H1 (cell line): ENCODE measurements around the gene TAF1D. TPM values are rescaled to one million over a fixed set of nuclear protein-coding genes. Genes with fewer than 3 reads are reported as not detected.
A peak's percentile ranks its signal among the peaks of the same experiment; 100 is the strongest.

Source experiments
- CTCF ChIA-PET: fragments of 300-600 bp; sonication (Branson Sonifier 250); formaldehyde crosslinking; loops from one replicate; lab custom pipeline; 2021; ENCODE audit not compliant: partially characterized antibody; lab: Charles Lee
- POLR2A ChIA-PET: fragments of 300-600 bp; sonication (Branson Sonifier 250); formaldehyde crosslinking; loops from one replicate; lab custom pipeline; 2021; ENCODE audit warnings: inconsistent platforms; ENCODE audit not compliant: partially characterized antibody; lab: Charles Lee
- DNase-seq, 2 experiments: peaks; one replicate each; pipeline versions ENCODE4 v3.0.0 to v3.0.0-alpha.2; 2010 to 2022; ENCODE audit warnings: low spot score in 2 of 2, low read depth in 1 of 2, mixed read lengths in 1 of 2
- FAIRE-seq: peaks from 2 replicates; lab custom pipeline; 2011; peaks lifted over from hg19 to GRCh38; lab: Jason Lieb, UNC
- H2AFZ ChIP-seq: 2 replicates; pipeline ENCODE4 v1.8.1; 2012; ENCODE audit warnings: low read length, inconsistent platforms
- H2AK5ac ChIP-seq: 2 replicates; pipeline ENCODE4 v1.6.1; 2013; ENCODE audit warnings: low read depth, low read length
- H2BK120ac ChIP-seq: replicated peaks from 2 replicates; pipeline ENCODE3; 2013; ENCODE audit warnings: low read depth, low read length, inconsistent platforms
- H2BK12ac ChIP-seq: 2 replicates; pipeline ENCODE4 v1.6.1; 2013; ENCODE audit warnings: low read depth, low read length
- H2BK15ac ChIP-seq: 2 replicates; pipeline ENCODE4 v1.6.1; 2013; ENCODE audit warnings: low read length
- H2BK20ac ChIP-seq: 2 replicates; pipeline ENCODE4 v1.6.1; 2013; ENCODE audit warnings: low read length
- H2BK5ac ChIP-seq: 2 replicates; pipeline ENCODE4 v1.6.1; 2013; ENCODE audit warnings: low read depth, low read length
- H3K14ac ChIP-seq: 2 replicates; pipeline ENCODE4 v1.6.1; 2013; ENCODE audit warnings: inconsistent platforms; ENCODE audit not compliant: insufficient read length
- H3K18ac ChIP-seq: 2 replicates; pipeline ENCODE4 v1.6.1; 2013; ENCODE audit warnings: low read length; ENCODE audit errors: extremely low read depth
- H3K23ac ChIP-seq: 2 replicates; pipeline ENCODE4 v1.6.1; 2013; ENCODE audit warnings: inconsistent platforms; ENCODE audit not compliant: insufficient read length
- H3K23me2 ChIP-seq: 2 replicates; pipeline ENCODE4 v1.6.1; 2013; ENCODE audit warnings: low read depth, low read length
- H3K27ac ChIP-seq: 2 replicates; pipeline ENCODE4 v1.6.1; 2011; ENCODE audit warnings: low read depth, low read length, inconsistent platforms
- H3K27me3 ChIP-seq, 4 experiments: replicated peaks in 1 of 4; 1 replicate in 1 of 4; 2 replicates in 3 of 4; pipeline versions ENCODE4 v1.6.1 to v1.8.1; 2011 to 2013; ENCODE audit warnings: low read length in 3 of 4, mild to moderate bottlenecking in 3 of 4, inconsistent platforms in 2 of 4, mixed read lengths in 2 of 4, moderate library complexity in 1 of 4; ENCODE audit not compliant: control insufficient read depth in 3 of 4, insufficient read depth in 3 of 4; ENCODE audit errors: extremely low read depth in 1 of 4
- H3K36me3 ChIP-seq, 4 experiments: 2 replicates each; pipeline versions ENCODE4 v1.6.1 to v1.8.1; 2011 to 2013; ENCODE audit warnings: mild to moderate bottlenecking in 4 of 4, low read length in 3 of 4, moderate library complexity in 2 of 4, control low read depth in 1 of 4, inconsistent platforms in 1 of 4; ENCODE audit not compliant: insufficient read depth in 4 of 4, control insufficient read depth in 2 of 4
- H3K4ac ChIP-seq: replicated peaks from 2 replicates; pipeline ENCODE3; 2013; ENCODE audit warnings: low read length, low read depth, mixed read lengths, inconsistent platforms; ENCODE audit not compliant: insufficient read length
- H3K4me1 ChIP-seq, 4 experiments: replicated peaks in 1 of 4; 1 replicate in 1 of 4; 2 replicates in 3 of 4; pipeline versions ENCODE4 v1.6.1 to v1.8.1; 2011 to 2013; ENCODE audit warnings: low read length in 3 of 4, inconsistent platforms in 2 of 4, mixed read lengths in 1 of 4; ENCODE audit not compliant: insufficient read depth in 4 of 4, control insufficient read depth in 3 of 4
- H3K4me2 ChIP-seq, 2 experiments: 2 replicates each; pipeline versions ENCODE4 v1.6.1 to v1.8.1; 2011 to 2013; ENCODE audit warnings: low read depth in 2 of 2, low read length in 2 of 2, control low read depth in 1 of 2, inconsistent platforms in 1 of 2, mild to moderate bottlenecking in 1 of 2; ENCODE audit not compliant: insufficient read depth in 1 of 2
- H3K4me3 ChIP-seq, 4 experiments: fragments of 200-600, 300-600 bp in 1 of 4; sonication (generic), shearing (Covaris generic), sonication (Bioruptor Twin) in 1 of 4; 2 replicates each; pipeline versions ENCODE4 v1.5.1 to v1.8.1; 2011 to 2016; ENCODE audit warnings: low read length in 4 of 4, low read depth in 3 of 4, control low read depth in 2 of 4, inconsistent platforms in 2 of 4, mild to moderate bottlenecking in 2 of 4, mixed read lengths in 1 of 4, moderate library complexity in 1 of 4; ENCODE audit not compliant: insufficient read depth in 2 of 4; ENCODE audit errors: extremely low read depth in 1 of 4
- H3K56ac ChIP-seq: replicated peaks from 2 replicates; pipeline ENCODE3; 2013; ENCODE audit warnings: low read depth, mild to moderate bottlenecking, mixed read lengths, low read length, inconsistent platforms; ENCODE audit not compliant: insufficient read length
- H3K79me1 ChIP-seq: 2 replicates; pipeline ENCODE4 v1.6.1; 2013; ENCODE audit warnings: low read depth, low read length, control low read depth
- H3K79me2 ChIP-seq, 2 experiments: 2 replicates each; pipeline versions ENCODE4 v1.6.1 to v1.8.1; 2012 to 2013; ENCODE audit warnings: low read length in 2 of 2, mild to moderate bottlenecking in 2 of 2, inconsistent platforms in 1 of 2; ENCODE audit not compliant: insufficient read depth in 2 of 2, control insufficient read depth in 1 of 2
- H3K9ac ChIP-seq, 4 experiments: replicated peaks in 1 of 4; 1 replicate in 1 of 4; 2 replicates in 3 of 4; pipeline versions ENCODE4 v1.6.1 to v1.8.1; 2011 to 2013; ENCODE audit warnings: low read depth in 3 of 4, low read length in 3 of 4, control low read depth in 2 of 4, mild to moderate bottlenecking in 2 of 4, moderate library complexity in 2 of 4, inconsistent platforms in 1 of 4; ENCODE audit errors: extremely low read depth in 1 of 4
- H3K9me3 ChIP-seq, 2 experiments: 2 replicates each; pipeline versions ENCODE4 v1.6.1 to v1.8.1; 2012 to 2013; ENCODE audit warnings: mild to moderate bottlenecking in 2 of 2, moderate library complexity in 2 of 2, control low read depth in 1 of 2, inconsistent platforms in 1 of 2, low read depth in 1 of 2, low read length in 1 of 2, mixed read lengths in 1 of 2; ENCODE audit not compliant: insufficient read depth in 2 of 2
- H4K20me1 ChIP-seq, 2 experiments: replicated peaks in 1 of 2; 2 replicates each; pipeline versions ENCODE3 to v1.8.1; 2011 to 2013; ENCODE audit warnings: inconsistent platforms in 2 of 2, low read length in 2 of 2, mild to moderate bottlenecking in 1 of 2; ENCODE audit not compliant: insufficient read depth in 2 of 2, control insufficient read depth in 1 of 2
- H4K5ac ChIP-seq: 2 replicates; pipeline ENCODE4 v1.6.1; 2013; ENCODE audit warnings: low read length, low read depth, mixed read lengths, inconsistent platforms; ENCODE audit not compliant: insufficient read length
- H4K8ac ChIP-seq: 2 replicates; pipeline ENCODE4 v1.8.0; 2013; ENCODE audit warnings: mild to moderate bottlenecking, moderate library complexity, low read length, inconsistent platforms; ENCODE audit not compliant: insufficient read depth; ENCODE audit errors: extremely low read depth
- H4K91ac ChIP-seq: replicated peaks from 2 replicates; pipeline ENCODE3; 2013; ENCODE audit warnings: low read length, mixed read lengths, inconsistent platforms; ENCODE audit not compliant: insufficient read length
- ATF2 ChIP-seq: IDR thresholded peaks from 2 replicates; pipeline ENCODE4 v1.6.1; 2012; ENCODE audit warnings: low read length, inconsistent platforms
- BCL11A ChIP-seq, 2 experiments: IDR thresholded peaks; one replicate each; pipeline ENCODE4 v1.6.1; 2011; ENCODE audit warnings: low read depth in 2 of 2, low read length in 2 of 2, mild to moderate bottlenecking in 2 of 2
- CREB1 ChIP-seq: IDR thresholded peaks from 2 replicates; pipeline ENCODE4 v1.6.1; 2012; ENCODE audit warnings: inconsistent platforms
- EP300 ChIP-seq, 2 experiments: IDR thresholded peaks; 1 replicate in 1 of 2; 2 replicates in 1 of 2; pipeline ENCODE4 v1.6.1; 2011 to 2012; ENCODE audit warnings: low read depth in 2 of 2, low read length in 2 of 2, mild to moderate bottlenecking in 2 of 2, borderline replicate concordance in 1 of 2, inconsistent platforms in 1 of 2, moderate library complexity in 1 of 2
- KDM1A ChIP-seq: fragments of 200-600, 300-600 bp; sonication (generic); IDR thresholded peaks from 2 replicates; pipeline ENCODE4 v1.7.1; 2016; ENCODE audit warnings: mild to moderate bottlenecking, low read length, borderline replicate concordance
- KDM4A ChIP-seq: IDR thresholded peaks from one replicate; pipeline ENCODE4 v1.7.1; 2012; ENCODE audit warnings: low read depth, mild to moderate bottlenecking, moderate library complexity, low read length, inconsistent platforms; ENCODE audit not compliant: severe bottlenecking
- KDM5A ChIP-seq: fragments of 200-600 bp; IDR thresholded peaks from 2 replicates; pipeline ENCODE4 v1.7.1; 2012; ENCODE audit warnings: mild to moderate bottlenecking, low read length, inconsistent platforms, mixed read lengths
- PHF8 ChIP-seq: fragments of 200-600 bp; sonication (generic); conservative IDR thresholded peaks from 2 replicates; pipeline ENCODE4 v1.7.1; 2012; ENCODE audit warnings: low read depth, mild to moderate bottlenecking, inconsistent platforms, low read length, moderate library complexity
- RAD21 ChIP-seq, 2 experiments: IDR thresholded peaks in 1 of 2; conservative IDR thresholded peaks in 1 of 2; 2 replicates each; pipeline ENCODE4 v1.6.1; 2011; ENCODE audit warnings: low read depth in 2 of 2, low read length in 2 of 2, improper control_type of control experiment in 1 of 2, inconsistent platforms in 1 of 2, mild to moderate bottlenecking in 1 of 2, moderate library complexity in 1 of 2
- RXRA ChIP-seq: IDR thresholded peaks from 2 replicates; pipeline ENCODE4 v1.6.1; 2011; ENCODE audit warnings: low read depth, mild to moderate bottlenecking, low read length, moderate library complexity; ENCODE audit not compliant: insufficient read depth
- SIX5 ChIP-seq: IDR thresholded peaks from 2 replicates; pipeline ENCODE4 v1.6.1; 2011; ENCODE audit warnings: mild to moderate bottlenecking, low read depth, low read length
- SRF ChIP-seq: IDR thresholded peaks from 2 replicates; pipeline ENCODE4 v1.6.1; 2011; ENCODE audit warnings: mild to moderate bottlenecking, low read depth, low read length, moderate library complexity
- SUZ12 ChIP-seq: fragments of 200-600 bp; sonication (generic); IDR thresholded peaks from 2 replicates; pipeline ENCODE4 v1.6.1; 2012; ENCODE audit warnings: mild to moderate bottlenecking, inconsistent platforms, low read length, moderate library complexity, mixed read lengths
- TBP ChIP-seq: IDR thresholded peaks from 2 replicates; pipeline ENCODE4 v1.6.1; 2011; ENCODE audit warnings: low read depth, low read length, improper control_type of control experiment
- polyA plus RNA-seq, 7 experiments: library from polyadenylated mRNA; depleted of rRNA in 3 of 7; stranded (reverse) in 5 of 7; unstranded in 2 of 7; fragments of >200 nt in 5 of 7; fragments of 200-250 nt in 2 of 7; gene quantifications; 1 replicate in 5 of 7; 2 replicates in 1 of 7; 4 replicates in 1 of 7; pipeline versions ENCODE4 v1.2.1 to v1.2.3, GENCODE V29; 2011 to 2013; ENCODE audit warnings: missing spikeins in 2 of 7, mixed read lengths in 2 of 7
- total RNA-seq: library from RNA; stranded (reverse); fragmentation: NEBNext Ultra II Directional; extraction: Animal tissue kit (Norgen Biotek cat#: 25700); gene quantifications from 2 replicates; pipeline ENCODE4 v1.2.1, GENCODE V29; 2021

The TAF1D gene
- total and polyA plus RNA-seq, 2 of the 8 experiments (the other 6 are each of a cell fraction or from before 2014, with no cell fraction given) = 64.7 to 212 TPM

GRCh38 chr11:93694557-93694956 is 46.7 kb downstream of the TAF1D start:
- H3K4me3 ChIP-seq = no peak overlapping the region
- no peak overlapping the region for H2BK12ac ChIP-seq
- H3K4me2 ChIP-seq = no peak overlapping the region
- DNase-seq = no peak
- H3K79me1 ChIP-seq = no peaks in the 10 kb centered on the region
- no peak overlapping the region for H2BK5ac ChIP-seq
- H3K9ac ChIP-seq = peak overlapping the region in 1 of 4 experiments; percentile 43; a peak in 1 of 7 replicates
- ChIA-PET CTCF (no interaction called here), POLR2A (no interaction called here)
- H3K9me3 ChIP-seq = no peaks in the 10 kb centered on the region
- no peaks in the 10 kb centered on the region for H3K4me1 ChIP-seq
- H2AFZ ChIP-seq = no peak overlapping the region
- H3K56ac ChIP-seq = no peak overlapping the region
- peaks cover 9 to 74% (median 43%) of the 10 kb centered on the region in 4 experiments for H3K36me3 ChIP-seq
- H3K27me3 ChIP-seq = no peaks in the 10 kb centered on the region
- no peak overlapping the region for H2BK120ac ChIP-seq
- H2BK15ac ChIP-seq = no peak overlapping the region
- no peak overlapping the region for H4K5ac ChIP-seq
- peaks cover 0 to 3% of the 10 kb centered on the region in 2 experiments for H4K20me1 ChIP-seq
- no peaks in the 10 kb centered on the region for H3K23me2 ChIP-seq
- no peak overlapping the region for H3K14ac ChIP-seq
- H4K91ac ChIP-seq = no peak overlapping the region
- H3K79me2 ChIP-seq = no peaks in the 10 kb centered on the region
- no peak overlapping the region for H3K4ac ChIP-seq
- no peak overlapping the region for H2BK20ac ChIP-seq
- H3K27ac ChIP-seq = no peak overlapping the region
- H3K18ac ChIP-seq = no peak overlapping the region
- no peak overlapping the region for H2AK5ac ChIP-seq
- no peak overlapping the region for H3K23ac ChIP-seq
- peak; percentile 52 for FAIRE-seq
- H4K8ac ChIP-seq = no peak overlapping the region
- TF ChIP-seq BCL11A (IDR thresholded peaks at IDR 0.05; ENCODE audit: low read depth in 2 of 2, low read length in 2 of 2) = no peak
- no peak for TF ChIP-seq RXRA
- no peak for TF ChIP-seq SRF
- TF ChIP-seq KDM4A = no peak
- TF ChIP-seq EP300 (IDR thresholded peaks at IDR 0.05; ENCODE audit: borderline replicate concordance in 1 of 2, low read depth in 2 of 2, low read length in 2 of 2) = no peak
- no peak for TF ChIP-seq SIX5
- no peak for TF ChIP-seq KDM5A
- no peak for TF ChIP-seq ATF2
- TF ChIP-seq TBP = no peak
- no peak for TF ChIP-seq SUZ12
- TF ChIP-seq PHF8 = no peak
- TF ChIP-seq RAD21 (IDR thresholded peaks at IDR 0.05 in 1 of 2, conservative IDR thresholded peaks at IDR 0.05 in 1 of 2; ENCODE audit: low read depth in 2 of 2, low read length in 2 of 2) = no peak
- no peak for TF ChIP-seq CREB1
- no peak for TF ChIP-seq KDM1A
